ENCODE measurements around the gene APOH.
"Not testable (repeated sequence)": the region's sequence is repeated elsewhere in the genome, so short reads cannot be mapped to it uniquely, and the experiment has no call there.

APOH gene

DNA sequence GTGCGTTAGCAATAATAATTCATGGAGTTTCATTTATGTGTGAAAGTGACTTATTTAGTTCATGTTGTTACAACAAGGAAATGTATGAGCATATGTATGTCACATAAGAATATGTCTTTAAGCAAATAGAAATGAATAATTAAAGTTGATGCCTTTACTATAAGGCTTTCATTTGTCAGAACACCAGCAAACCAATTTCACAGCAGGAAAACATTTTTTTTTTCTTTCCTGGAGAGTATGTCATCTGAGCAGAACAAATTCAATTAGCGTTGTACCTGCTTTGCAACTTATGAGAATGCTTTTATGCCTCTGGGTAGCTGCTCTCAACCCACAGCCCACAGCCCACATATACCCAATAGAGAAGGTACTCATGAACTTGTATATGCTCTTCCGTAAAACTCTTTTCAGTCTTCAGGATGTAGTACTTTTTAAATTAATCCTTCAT is 26.3 kb upstream of the APOH start:
- no peak for DNase-seq (ENCODE audit: low read depth)

DNA sequence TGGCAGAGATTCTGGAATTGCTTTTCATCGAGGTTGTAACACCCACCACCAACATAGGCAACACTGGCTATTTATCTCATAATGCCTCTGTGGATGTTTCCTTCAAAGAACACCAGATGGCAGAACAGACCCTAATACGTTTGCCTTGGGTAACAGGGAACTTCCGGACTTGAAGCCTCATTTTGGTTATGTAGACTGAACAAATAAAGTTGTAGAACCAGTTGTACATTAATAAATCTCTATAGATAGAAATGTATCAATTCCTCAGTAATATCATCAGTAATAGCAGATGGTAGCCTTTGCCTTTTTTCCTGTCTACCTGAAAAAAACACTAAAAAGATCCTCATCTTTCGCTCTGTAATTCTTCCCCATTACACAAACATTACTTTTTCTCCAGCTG is 25.9 kb upstream of the APOH start:
- TF ChIP-seq, protein P1, sequence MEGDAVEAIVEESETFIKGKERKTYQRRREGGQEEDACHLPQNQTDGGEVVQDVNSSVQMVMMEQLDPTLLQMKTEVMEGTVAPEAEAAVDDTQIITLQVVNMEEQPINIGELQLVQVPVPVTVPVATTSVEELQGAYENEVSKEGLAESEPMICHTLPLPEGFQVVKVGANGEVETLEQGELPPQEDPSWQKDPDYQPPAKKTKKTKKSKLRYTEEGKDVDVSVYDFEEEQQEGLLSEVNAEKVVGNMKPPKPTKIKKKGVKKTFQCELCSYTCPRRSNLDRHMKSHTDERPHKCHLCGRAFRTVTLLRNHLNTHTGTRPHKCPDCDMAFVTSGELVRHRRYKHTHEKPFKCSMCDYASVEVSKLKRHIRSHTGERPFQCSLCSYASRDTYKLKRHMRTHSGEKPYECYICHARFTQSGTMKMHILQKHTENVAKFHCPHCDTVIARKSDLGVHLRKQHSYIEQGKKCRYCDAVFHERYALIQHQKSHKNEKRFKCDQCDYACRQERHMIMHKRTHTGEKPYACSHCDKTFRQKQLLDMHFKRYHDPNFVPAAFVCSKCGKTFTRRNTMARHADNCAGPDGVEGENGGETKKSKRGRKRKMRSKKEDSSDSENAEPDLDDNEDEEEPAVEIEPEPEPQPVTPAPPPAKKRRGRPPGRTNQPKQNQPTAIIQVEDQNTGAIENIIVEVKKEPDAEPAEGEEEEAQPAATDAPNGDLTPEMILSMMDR (IDR thresholded peaks at IDR 0.05; ENCODE audit: insufficient read depth, low read depth, low read length, missing control alignments), result peak; percentile 74
- H3K4me3 ChIP-seq (ENCODE audit: low read length), result no peak overlapping the region
- DNase-seq (ENCODE audit: low read depth), result peak; percentile 80

More for the DNA sequence above, 26.3 kb upstream of the APOH start:
- TF ChIP-seq, protein P1 (IDR thresholded peaks at IDR 0.05; ENCODE audit: insufficient read depth, low read depth, low read length, missing control alignments), result no peak
- H3K4me3 ChIP-seq (ENCODE audit: low read length), result no peak overlapping the region

DNA sequence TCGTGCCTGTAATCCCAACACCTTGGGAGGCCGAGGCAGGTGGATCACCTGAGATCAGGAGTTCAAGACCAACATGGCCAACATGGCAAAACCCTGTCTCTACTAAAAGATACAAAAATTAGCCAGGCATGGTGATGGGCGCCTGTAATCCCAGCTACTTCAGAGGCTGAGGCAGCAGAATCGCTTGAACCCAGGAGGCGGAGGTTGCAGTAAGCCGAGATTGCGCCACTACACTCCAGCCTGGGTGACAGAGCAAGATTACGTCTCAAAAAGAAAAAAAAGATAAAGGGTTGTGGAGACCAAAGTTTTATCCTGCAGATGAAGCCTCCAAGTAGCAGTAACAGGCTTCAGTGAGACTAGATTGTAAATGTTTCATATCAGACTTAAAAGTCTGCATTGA is 24.2 kb upstream of the APOH start:
- DNase-seq (ENCODE audit: low read depth); H3K4me3 ChIP-seq (ENCODE audit: low read length): not testable (repeated sequence)

GRCh38 chr17:66250686-66251085 is 21.5 kb upstream of the APOH start:
- TF ChIP-seq, protein P1 (IDR thresholded peaks at IDR 0.05; ENCODE audit: insufficient read depth, low read depth, low read length, missing control alignments), result no peak
- H3K4me3 ChIP-seq (ENCODE audit: low read length), result no peak overlapping the region
- no peak for DNase-seq (ENCODE audit: low read depth)

GRCh38 chr17:66248285-66248684 is 19.1 kb upstream of the APOH start:
- DNase-seq (ENCODE audit: low read depth), result no peak
- TF ChIP-seq, protein P1 (IDR thresholded peaks at IDR 0.05; ENCODE audit: insufficient read depth, low read depth, low read length, missing control alignments), result no peak
- H3K4me3 ChIP-seq (ENCODE audit: low read length), result no peak overlapping the region

DNA sequence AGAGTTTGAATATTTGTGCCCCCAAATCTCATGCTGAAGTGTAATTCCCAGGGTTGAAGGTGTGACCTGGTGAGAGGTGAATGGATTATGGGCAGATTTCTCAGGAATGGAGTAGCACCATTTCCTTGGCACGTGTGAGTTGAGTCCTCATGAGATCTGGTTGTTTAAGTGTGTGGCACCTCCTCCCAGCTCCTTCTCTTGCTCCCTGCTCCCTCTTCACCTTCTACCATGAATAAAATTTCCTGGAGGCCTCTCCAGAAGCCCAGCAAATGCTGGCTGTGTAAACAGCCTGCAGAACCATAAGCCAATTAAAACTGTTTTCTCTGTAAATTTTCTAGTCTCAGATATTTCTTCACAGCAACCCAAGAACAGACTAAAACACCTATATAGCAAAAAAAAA is 12.6 kb upstream of the APOH start:
- H3K4me3 ChIP-seq (ENCODE audit: low read length), result no peak overlapping the region
- no peak for DNase-seq (ENCODE audit: low read depth)
- TF ChIP-seq, protein P1 (IDR thresholded peaks at IDR 0.05; ENCODE audit: insufficient read depth, low read depth, low read length, missing control alignments), result no peak

- peak; percentile 17 for DNase-seq (ENCODE audit: low read depth)
- TF ChIP-seq, protein P1 (IDR thresholded peaks at IDR 0.05; ENCODE audit: insufficient read depth, low read depth, low read length, missing control alignments), result no peak
These were observed 11.4 kb upstream of the APOH start for GRCh38 chr17:66240630-66241029.

More at GRCh38 chr17:66240630-66241029, 11.4 kb upstream of the APOH start:
- no peak overlapping the region for H3K4me3 ChIP-seq (ENCODE audit: low read length)

All from epithelial cell of esophagus (primary cell).